Testis (tissue), 5 donors: Measurements from ENCODE around the gene IQCH. TPM values are rescaled to one million over a fixed set of nuclear protein-coding genes. Genes with fewer than 3 reads are reported as not detected.

Source experiments
- DNase-seq: peaks from one replicate; pipeline ENCODE4 v3.0.0-alpha.2; 2019
- H3K27ac ChIP-seq, 2 donors: fragments of 200-600 bp; sonication (generic); one replicate each; pipeline ENCODE4 v1.5.1; 2019
- H3K27me3 ChIP-seq: fragments of 200-600 bp; sonication (generic); one replicate; pipeline ENCODE4 v1.5.1; 2019
- H3K36me3 ChIP-seq: fragments of 200-600 bp; sonication (generic); one replicate; pipeline ENCODE4 v1.5.1; 2017; ENCODE audit warnings: low read depth; ENCODE audit errors: missing control alignments
- H3K4me1 ChIP-seq: fragments of 200-600 bp; sonication (generic); one replicate; pipeline ENCODE4 v1.5.1; 2019
- H3K4me3 ChIP-seq, 2 donors: fragments of 200-600 bp; sonication (generic); one replicate each; pipeline ENCODE4 v1.5.1; 2017 to 2019
- H3K9me3 ChIP-seq: fragments of 200-600 bp; sonication (generic); one replicate; pipeline ENCODE4 v1.5.1; 2017
- POLR2A ChIP-seq: fragments of 450-650 bp; IDR thresholded peaks from one replicate; pipeline ENCODE4 v1.6.1; 2017; ENCODE audit warnings: antibody characterized with exemption, mild to moderate bottlenecking, moderate library complexity
- WGBS, 2 donors: methylation state at CpG; one replicate each; pipeline ENCODE4 v1.1.5; 2018; 5-methylcytosine and 5-hydroxymethylcytosine counted together
- intact Hi-C: fragments of 100-400 bp; cut with DNase I; formaldehyde crosslinking; loops from one replicate; pipeline ENCODE4 v1.15.1; 2023; ENCODE audit warnings: low total_unique reads
- long read RNA-seq, 2 donors: transcript quantifications; one replicate each; lab custom pipeline, GENCODE V29; 2026
- polyA plus RNA-seq: library from polyadenylated mRNA; stranded (reverse); fragments of 350-450 nt; fragmentation: Illumina TruSeq; extraction: RNeasy Lipid Tissue Mini Kit (QIAGEN cat#74804); gene quantifications from one replicate; pipeline ENCODE4 v1.2.3, GENCODE V29; 2014; ENCODE audit warnings: low read depth, low replicate concordance; ENCODE audit not compliant: insufficient read depth
- total RNA-seq, 2 donors: library from RNA; depleted of rRNA; stranded (reverse); fragments of >200 nt; gene quantifications; one replicate each; pipeline ENCODE4 v1.2.3, GENCODE V29; 2016
- TF ChIP-seq, protein P1 (sequence below), 3 experiments: fragments of 450-650 bp in 2 of 3; fragments of 200-600 bp in 1 of 3; sonication (generic) in 1 of 3; IDR thresholded peaks; one replicate each; pipeline ENCODE4 v1.5.1; 2016 to 2019; ENCODE audit warnings: antibody characterized with exemption in 3 of 3, mild to moderate bottlenecking in 2 of 3, moderate library complexity in 1 of 3

IQCH gene
- total RNA-seq (10 to 100 TPM; 23.5 to 42.2 TPM), polyA plus RNA-seq (31.9 TPM)
- long read RNA-seq, donor 1, partial matches to known transcripts = 0 of 7 reads
- long read RNA-seq, donor 1, other reads (novel, unspliced or antisense) = 7 of 7 reads
- long read RNA-seq, donor 2 = 0 reads

DNA sequence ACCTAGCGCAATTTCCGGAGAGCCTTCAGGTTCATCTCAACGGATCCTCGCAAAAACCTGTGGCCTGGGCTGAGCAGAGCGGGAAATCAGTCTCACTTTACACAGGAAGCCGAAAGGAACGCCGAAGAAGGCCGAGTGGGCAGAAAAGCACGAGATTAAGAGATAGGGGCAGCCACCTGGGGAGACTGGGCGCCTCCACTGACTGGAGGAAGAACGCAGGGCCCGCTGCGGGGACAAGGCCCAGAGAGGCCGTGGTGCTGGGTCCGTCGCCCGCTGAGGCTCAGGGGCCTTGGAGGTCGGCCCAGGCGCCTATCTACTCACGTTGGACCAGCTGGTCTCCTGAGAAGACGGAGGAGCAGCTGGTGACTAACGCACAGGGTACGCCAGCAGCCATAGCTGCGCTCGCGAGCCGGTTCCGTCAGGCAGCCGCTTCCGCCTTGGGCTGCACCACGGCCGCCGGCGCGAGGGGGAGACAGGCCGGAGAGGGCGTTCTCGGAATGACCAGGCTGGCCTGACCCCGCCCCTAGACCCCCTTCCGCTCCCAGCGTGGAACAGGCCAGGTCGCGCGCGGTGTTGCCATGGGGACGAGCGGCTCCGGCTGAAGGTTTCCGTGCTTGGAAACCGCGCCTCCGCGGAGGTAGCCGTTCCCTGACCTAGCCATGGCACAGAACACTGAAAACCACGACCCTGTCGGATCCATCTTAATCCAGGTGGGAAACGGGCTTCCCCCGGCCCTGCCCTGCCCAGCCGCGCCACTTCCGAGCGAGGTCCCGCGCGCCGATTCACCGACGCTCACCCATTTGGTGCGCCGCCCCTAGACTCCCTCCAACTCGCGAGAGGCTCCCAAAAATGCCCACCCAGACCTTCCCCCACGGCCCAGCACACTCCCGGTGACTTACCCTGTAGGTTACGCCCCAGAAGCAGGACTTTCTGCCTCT is at the start of gene IQCH, which contains the start of gene AAGAB:
Gene IQCH, plus strand, starts transcription at position 549 of the 938 bp plus-strand sequence. Its CDS starts 111 bp downstream, at position 660.
Gene AAGAB, minus strand, starts transcription at position 424 of the 938 bp plus-strand sequence. Its CDS starts 30 bp downstream, at position 394.
- Histone ChIP-seq H3K27ac (peak within 1 kb of the TSS; percentile 46 to 81), H3K4me1 (no peaks in the 10 kb centered on the region), H3K27me3 (no peaks in the 10 kb centered on the region), H3K36me3 (no peaks in the 10 kb centered on the region), H3K9me3 (no peaks in the 10 kb centered on the region), H3K4me3 (peak within 1 kb of the TSS; percentile 81 to 82)
- TF ChIP-seq, protein P1, sequence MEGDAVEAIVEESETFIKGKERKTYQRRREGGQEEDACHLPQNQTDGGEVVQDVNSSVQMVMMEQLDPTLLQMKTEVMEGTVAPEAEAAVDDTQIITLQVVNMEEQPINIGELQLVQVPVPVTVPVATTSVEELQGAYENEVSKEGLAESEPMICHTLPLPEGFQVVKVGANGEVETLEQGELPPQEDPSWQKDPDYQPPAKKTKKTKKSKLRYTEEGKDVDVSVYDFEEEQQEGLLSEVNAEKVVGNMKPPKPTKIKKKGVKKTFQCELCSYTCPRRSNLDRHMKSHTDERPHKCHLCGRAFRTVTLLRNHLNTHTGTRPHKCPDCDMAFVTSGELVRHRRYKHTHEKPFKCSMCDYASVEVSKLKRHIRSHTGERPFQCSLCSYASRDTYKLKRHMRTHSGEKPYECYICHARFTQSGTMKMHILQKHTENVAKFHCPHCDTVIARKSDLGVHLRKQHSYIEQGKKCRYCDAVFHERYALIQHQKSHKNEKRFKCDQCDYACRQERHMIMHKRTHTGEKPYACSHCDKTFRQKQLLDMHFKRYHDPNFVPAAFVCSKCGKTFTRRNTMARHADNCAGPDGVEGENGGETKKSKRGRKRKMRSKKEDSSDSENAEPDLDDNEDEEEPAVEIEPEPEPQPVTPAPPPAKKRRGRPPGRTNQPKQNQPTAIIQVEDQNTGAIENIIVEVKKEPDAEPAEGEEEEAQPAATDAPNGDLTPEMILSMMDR (IDR thresholded peaks at IDR 0.05) = peak in 1 of 3 experiments; percentile 23
- no peak for TF ChIP-seq POLR2A
- WGBS, 2 donors = 1% methylated on average over 19 to 55 of the region's 76 CpGs
- intact Hi-C loops = no loop called here
- peak; percentile 96 for DNase-seq

DNA sequence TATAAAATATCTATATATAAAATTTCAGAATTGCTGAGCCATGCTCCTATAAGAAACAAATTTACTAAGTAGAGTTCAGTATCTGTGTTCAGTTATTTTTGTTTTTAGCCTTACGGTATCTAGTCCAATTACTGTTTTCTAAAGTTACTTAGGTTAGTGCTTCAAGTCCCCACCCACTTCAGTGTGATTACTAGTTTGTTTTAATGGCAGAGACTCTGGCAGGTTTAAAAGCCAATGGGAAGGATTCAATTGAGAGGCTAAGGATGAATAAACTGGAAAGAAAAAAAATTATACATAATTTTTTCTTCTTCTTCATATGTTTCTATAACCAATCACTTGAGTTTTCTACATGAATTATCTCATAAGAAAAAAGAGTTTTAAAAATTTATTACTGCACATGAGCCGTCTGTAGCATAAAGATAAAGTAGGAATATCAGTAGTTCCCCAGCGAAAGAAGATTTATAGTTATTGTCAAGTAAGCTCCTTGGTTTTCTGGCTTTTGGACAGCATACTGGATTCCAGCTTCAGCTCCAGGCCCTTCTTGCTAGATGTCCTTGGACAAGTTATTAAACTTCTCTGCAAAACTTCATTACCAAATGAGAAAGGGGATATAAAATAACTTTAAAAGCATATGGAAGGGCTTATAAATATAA is 46.9 kb upstream of the IQCH start:
- H3K9me3 ChIP-seq = no peaks in the 10 kb centered on the region
- H3K36me3 ChIP-seq = no peaks in the 10 kb centered on the region
- no peaks in the 10 kb centered on the region for H3K4me1 ChIP-seq
- H3K27me3 ChIP-seq = no peaks in the 10 kb centered on the region
- 88 to 94% methylated on average over 3 of the region's 3 CpGs for WGBS, 2 donors
- intact Hi-C loops = no loop called here
- no peak for DNase-seq
- H3K27ac ChIP-seq = no peak overlapping the region
- TF ChIP-seq, protein P1 (IDR thresholded peaks at IDR 0.05) = no peak
- no peak for TF ChIP-seq POLR2A
- H3K4me3 ChIP-seq = no peak overlapping the region

DNA sequence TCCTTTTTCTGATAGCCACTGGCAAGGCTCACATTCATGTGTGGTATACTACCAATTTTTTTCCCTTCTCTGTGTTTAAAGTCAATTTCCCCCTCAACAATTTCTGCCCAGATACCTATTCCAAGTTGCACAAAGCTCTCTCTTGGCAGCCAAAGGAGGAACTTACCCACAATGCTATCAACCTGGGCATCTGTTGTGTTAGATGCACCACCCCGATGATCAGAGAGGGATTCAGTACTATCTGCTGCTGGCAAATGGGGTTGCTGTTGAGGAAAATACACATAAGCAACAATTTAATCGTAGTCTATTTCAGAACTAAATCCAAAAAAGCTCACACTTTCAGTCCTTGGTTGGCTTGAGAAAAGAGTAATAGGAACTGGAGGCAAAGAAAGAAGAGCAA is 46.2 kb upstream of the IQCH start:
- WGBS, 2 donors = 60 to 90% methylated on average over 2 of the region's 2 CpGs
- H3K4me1 ChIP-seq = no peaks in the 10 kb centered on the region
- H3K4me3 ChIP-seq = no peak overlapping the region
- TF ChIP-seq, protein P1 (IDR thresholded peaks at IDR 0.05) = no peak
- no peak for TF ChIP-seq POLR2A
- H3K36me3 ChIP-seq = no peaks in the 10 kb centered on the region
- intact Hi-C loops = no loop called here
- H3K27ac ChIP-seq = no peak overlapping the region
- H3K27me3 ChIP-seq = no peaks in the 10 kb centered on the region
- H3K9me3 ChIP-seq = no peaks in the 10 kb centered on the region
- no peak for DNase-seq

DNA sequence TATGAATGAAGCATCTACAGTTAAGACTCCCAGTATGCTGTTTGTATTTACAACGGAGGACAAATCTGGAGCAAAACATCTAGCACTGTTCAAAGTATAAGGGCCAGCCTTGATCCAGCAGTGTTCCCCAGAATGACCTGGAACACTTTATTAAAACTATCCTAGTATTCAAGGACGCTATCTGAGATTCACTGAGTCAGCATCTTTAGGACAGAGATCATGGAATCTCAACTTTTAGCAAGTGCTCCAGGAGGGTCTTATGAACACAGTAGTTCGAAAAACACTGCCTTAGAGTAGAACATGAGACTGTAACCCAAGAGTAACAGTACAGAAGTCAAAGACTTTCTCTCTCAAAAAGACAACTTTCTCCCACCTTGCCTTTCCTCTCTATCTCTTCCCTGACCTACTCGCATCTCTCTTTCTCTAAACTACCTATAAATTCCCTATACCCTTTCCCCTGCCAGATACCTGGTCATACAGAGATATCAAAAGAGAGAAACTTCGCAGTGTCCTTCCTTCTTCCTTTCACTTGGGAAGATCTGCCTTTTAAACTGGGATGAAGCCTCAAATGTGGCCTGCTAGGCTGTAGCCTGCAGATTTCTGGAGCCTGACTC is 43.9 kb upstream of the IQCH start:
- Histone ChIP-seq H3K9me3 (no peaks in the 10 kb centered on the region), H3K4me1 (no peaks in the 10 kb centered on the region), H3K4me3 (no peak overlapping the region), H3K27me3 (no peaks in the 10 kb centered on the region), H3K36me3 (no peaks in the 10 kb centered on the region), H3K27ac (no peak overlapping the region)
- DNase-seq = no peak
- intact Hi-C loops = no loop called here
- no peak for TF ChIP-seq POLR2A
- TF ChIP-seq, protein P1 (IDR thresholded peaks at IDR 0.05) = no peak
- WGBS, 2 donors = 76 to 77% methylated on average over 5 of the region's 5 CpGs
